ENCODE results near the gene TRAFD1. TPM values are rescaled to one million over a fixed set of nuclear protein-coding genes. Genes with fewer than 3 reads are reported as not detected.
"Not testable (repeated sequence)": the region's sequence is repeated elsewhere in the genome, so short reads cannot be mapped to it uniquely, and the experiment has no call there.

The TRAFD1 gene
- total RNA-seq, 1 experiment from 2014 or later: 63.9 TPM

DNA sequence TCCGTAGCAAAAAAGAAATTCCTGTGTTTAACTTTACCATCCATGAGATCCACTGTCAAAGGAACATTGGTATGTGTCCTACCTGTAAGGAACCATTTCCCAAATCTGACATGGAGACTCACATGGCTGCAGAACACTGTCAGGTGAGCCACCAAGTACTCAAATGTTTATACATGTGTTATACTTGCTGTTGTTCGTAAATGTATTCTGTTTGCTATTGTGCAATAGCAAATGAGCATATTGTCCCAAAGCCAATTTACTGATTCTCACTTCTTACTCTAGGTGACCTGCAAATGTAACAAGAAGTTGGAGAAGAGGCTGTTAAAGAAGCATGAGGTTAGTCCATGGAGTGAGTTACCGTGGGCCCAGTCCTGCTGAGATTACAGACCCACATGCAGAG is 9.4 kb downstream of the TRAFD1 start:
- peaks cover 73% of the 10 kb centered on the region for H3K36me3 ChIP-seq
- no peak for DNase-seq
- no peaks in the 10 kb centered on the region for H3K9me3 ChIP-seq

DNA sequence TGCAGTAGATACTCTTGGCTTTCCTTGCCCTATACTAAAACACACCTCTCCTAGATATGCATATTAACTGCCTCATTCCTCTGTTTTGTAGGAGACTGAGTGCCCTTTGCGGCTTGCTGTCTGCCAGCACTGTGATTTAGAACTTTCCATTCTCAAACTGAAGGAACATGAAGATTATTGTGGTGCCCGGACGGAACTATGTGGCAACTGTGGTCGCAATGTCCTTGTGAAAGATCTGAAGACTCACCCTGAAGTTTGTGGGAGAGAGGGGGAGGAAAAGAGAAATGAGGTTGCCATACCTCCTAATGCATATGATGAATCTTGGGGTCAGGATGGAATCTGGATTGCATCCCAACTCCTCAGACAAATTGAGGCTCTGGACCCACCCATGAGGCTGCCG is 15.4 kb downstream of the TRAFD1 start:
- no peaks in the 10 kb centered on the region for H3K27me3 ChIP-seq
- H3K9me3 ChIP-seq: no peaks in the 10 kb centered on the region
- H3K36me3 ChIP-seq: peaks cover 63% of the 10 kb centered on the region
- DNase-seq: no peak
- no peak overlapping the region for H3K4me3 ChIP-seq

More for the DNA sequence above, 9.4 kb downstream of the TRAFD1 start:
- H3K4me3 ChIP-seq: no peak overlapping the region
- H3K27me3 ChIP-seq: no peaks in the 10 kb centered on the region

DNA sequence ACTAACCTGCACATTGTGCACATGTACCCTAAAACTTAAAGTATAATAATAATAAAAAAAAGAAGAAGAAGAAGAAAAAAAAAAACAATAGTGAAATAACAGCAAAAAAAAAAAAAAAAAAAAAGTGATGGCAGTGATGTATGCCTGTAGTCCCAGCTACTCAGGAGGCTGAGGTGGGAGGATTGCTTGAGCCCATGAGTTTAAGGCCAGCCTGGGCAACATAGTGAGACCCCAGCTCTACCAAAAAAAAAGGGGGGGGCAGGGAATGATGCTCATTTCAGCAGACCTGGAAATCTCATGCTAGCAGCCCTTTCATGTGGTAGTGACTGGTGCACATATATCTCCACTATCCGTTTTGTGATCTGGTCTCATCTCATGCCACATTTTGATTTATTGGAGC is 20.8 kb downstream of the TRAFD1 start:
- no peaks in the 10 kb centered on the region for H3K9me3 ChIP-seq
- no peak for DNase-seq
- no peaks in the 10 kb centered on the region for H3K27me3 ChIP-seq
- no peak overlapping the region for H3K4me3 ChIP-seq
- peaks cover 63% of the 10 kb centered on the region for H3K36me3 ChIP-seq

DNA sequence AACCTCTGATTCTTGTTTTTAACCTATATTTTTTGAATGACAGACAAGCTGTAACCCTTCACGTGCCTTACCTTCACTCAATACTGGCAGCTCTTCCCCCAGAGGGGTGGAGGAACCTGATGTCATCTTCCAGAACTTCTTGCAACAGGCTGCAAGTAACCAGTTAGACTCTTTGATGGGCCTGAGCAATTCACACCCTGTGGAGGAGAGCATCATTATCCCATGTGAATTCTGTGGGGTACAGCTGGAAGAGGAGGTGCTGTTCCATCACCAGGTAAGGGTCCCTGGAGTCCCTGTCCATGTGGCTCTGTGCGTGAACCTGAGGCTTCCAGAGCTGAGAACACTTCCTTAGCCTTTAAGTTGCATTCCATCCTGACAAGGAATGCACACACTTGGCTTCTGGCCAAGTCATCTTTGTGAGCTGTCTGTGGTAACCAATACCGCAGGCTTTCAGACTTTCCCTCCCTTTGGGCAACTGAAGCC is 22.7 kb downstream of the TRAFD1 start:
- no peak overlapping the region for H3K4me3 ChIP-seq
- no peaks in the 10 kb centered on the region for H3K27me3 ChIP-seq
- H3K9me3 ChIP-seq: no peaks in the 10 kb centered on the region
- H3K36me3 ChIP-seq: peaks cover 73% of the 10 kb centered on the region
- no peak for DNase-seq

DNA sequence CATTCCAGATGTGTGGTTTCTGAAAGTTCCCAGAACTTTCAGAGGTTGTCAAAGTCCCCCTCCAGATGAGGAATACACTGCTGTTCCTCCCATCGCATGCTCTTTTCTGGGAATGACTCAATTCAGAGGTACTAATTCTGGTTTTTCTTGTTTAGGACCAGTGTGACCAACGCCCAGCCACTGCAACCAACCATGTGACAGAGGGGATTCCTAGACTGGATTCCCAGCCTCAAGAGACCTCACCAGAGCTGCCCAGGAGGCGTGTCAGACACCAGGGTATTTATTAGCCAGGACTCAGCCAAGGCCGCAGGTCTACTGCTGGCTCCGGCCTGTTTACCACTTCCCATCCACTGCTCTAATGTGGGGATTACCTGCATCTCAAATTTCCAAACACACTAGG is 24.2 kb downstream of the TRAFD1 start:
- DNase-seq: no peak
- peaks cover 73% of the 10 kb centered on the region for H3K36me3 ChIP-seq
- H3K4me3 ChIP-seq: no peak overlapping the region
- no peaks in the 10 kb centered on the region for H3K27me3 ChIP-seq
- no peaks in the 10 kb centered on the region for H3K9me3 ChIP-seq

DNA sequence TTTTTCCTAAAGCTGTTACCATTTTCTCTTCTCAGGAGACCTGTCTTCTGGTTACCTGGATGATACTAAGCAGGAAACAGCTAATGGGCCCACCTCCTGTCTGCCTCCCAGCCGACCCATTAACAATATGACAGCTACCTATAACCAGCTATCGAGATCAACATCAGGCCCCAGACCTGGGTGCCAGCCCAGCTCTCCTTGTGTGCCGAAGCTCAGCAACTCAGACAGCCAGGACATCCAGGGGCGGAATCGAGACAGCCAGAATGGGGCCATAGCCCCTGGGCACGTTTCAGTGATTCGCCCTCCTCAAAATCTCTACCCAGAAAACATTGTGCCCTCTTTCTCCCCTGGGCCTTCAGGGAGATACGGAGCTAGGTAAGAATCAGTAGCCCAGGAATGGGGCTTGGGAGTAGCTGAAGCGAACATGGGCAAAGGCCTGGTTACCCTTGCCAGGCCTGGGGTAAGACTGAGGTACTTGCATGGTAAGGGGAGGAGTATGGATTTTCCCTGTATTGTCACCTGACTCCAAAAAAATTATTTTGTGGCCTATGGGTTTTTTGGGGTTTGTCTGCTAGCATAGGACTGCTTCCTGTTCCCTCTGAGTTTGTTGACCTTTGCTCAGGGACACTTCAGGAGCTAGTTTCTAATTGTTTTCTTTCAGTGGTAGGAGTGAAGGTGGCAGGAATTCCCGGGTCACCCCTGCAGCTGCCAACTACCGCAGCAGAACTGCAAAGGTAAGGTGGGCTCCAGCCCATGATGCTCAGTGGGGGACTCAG is 26.6 kb downstream of the TRAFD1 start:
- no peak for DNase-seq
- H3K4me3 ChIP-seq: no peak overlapping the region
- H3K27me3 ChIP-seq: no peaks in the 10 kb centered on the region
- peaks cover 64% of the 10 kb centered on the region for H3K36me3 ChIP-seq
- no peaks in the 10 kb centered on the region for H3K9me3 ChIP-seq

DNA sequence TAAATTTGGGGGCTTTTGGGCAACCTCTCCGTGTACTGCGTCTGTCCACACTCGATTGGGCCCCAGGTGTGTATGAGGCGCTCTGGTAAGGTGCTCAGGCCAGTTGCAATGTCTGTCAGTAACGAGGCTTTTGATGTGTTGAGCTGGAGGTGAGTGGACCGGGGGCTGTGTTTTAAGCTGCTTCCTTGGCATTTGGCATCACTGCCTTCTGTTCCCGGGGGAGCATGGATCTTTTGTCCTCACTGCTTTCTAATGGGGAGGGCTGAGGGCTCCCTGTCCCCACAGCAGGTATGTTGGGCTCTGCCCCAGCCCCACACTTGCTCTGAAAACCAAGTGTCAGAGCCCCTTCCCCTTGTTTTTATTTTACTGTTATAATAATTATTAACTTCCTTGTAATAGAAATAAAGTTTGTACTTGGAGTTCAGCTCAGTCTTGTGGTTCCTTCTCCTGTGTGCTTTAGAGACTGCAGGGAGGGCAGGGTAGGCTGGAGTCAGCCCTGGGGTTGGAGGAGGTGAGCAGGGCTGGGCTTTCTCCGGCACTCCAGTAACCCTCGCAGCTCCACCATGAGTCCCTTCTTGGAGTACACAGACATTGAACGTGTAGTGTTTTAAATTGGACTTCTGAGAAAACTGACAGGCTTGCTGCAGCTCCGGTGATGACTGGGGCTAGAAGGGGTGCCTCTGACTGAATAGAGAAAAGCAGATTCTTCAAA is 28.0 kb downstream of the TRAFD1 start:
- no peaks in the 10 kb centered on the region for H3K27me3 ChIP-seq
- peaks cover 64% of the 10 kb centered on the region for H3K36me3 ChIP-seq
- H3K4me3 ChIP-seq: no peak overlapping the region
- no peaks in the 10 kb centered on the region for H3K9me3 ChIP-seq
- no peak for DNase-seq

DNA sequence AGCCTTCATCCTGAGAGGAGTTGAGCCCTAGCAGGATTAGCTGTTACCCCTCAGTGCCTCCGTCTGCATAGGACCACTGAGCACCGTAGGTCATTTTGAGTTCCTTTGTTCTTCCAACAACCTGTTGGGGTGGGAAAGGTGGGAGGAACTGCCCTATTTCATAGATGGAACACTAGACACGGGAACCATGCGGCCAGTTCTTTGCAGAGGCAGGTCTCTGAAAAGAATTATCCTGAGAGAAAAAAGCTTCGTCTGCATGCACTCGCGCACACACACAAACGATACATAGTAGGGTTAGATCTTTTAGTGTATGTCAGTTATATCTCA is 28.5 kb downstream of the TRAFD1 start:
- Histone ChIP-seq H3K27me3 (no peaks in the 10 kb centered on the region), H3K4me3 (no peak overlapping the region), H3K9me3 (no peaks in the 10 kb centered on the region), H3K36me3 (peaks cover 64% of the 10 kb centered on the region)
- no peak for DNase-seq

DNA sequence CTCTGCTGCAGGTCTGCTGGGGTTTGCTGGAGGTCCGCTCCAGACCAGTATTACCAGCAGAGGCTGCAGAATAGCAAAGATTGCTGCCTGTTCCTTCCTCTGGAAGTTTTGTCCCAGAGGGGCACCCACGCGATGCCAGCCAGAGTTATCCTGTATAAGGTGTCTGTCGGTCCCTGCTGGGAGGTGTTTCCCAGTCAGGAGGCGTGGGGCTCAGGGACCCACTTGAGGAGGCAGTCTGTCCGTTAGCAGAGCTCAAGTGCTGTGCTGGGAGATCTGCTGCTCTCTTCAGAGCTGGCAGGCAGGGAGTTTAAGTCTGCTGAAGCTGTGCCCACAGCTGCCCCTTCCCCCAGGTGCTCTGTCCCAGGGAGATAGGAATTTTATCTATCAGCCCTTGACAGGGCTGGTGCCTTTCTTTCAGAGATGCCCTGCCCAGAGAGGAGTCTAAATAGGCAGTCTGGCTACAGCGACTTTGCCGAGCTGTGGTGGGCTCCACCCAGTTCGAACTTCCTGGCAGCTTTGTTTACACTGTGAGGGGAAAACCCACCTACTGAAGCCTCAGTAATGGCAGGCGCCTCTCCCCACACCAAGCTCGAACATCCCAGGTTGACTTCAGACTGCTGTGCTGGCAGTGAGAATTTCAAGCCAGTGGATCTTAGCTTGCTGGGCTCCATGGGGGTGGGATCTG is 33.2 kb downstream of the TRAFD1 start:
- not testable (repeated sequence) for H3K4me3 ChIP-seq, H3K27me3 ChIP-seq, DNase-seq, H3K9me3 ChIP-seq
- H3K36me3 ChIP-seq: peaks cover 40% of the 10 kb centered on the region

DNA sequence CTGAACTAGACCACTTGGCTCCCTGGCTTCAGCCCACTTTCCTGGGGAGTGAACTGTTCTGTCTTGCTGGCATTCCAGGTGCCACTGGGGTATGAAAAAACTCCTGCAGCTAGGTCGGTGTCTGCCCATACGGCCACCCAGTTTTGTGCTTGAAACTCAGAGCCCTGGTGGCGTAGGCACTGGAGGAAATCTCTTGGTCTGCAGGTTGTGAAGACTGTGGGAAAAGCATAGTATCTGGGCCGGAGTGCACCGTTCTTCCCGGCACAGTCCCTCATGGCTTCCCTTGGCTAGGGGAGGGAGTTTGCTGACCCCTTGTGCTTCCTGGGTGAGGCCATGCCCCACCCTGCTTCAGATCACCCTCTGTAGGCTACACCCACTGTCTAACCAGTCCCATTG is 33.8 kb downstream of the TRAFD1 start:
- Histone ChIP-seq H3K36me3 (peaks cover 35% of the 10 kb centered on the region), H3K9me3 (no peaks in the 10 kb centered on the region), H3K27me3 (no peaks in the 10 kb centered on the region), H3K4me3 (no peak overlapping the region)
- no peak for DNase-seq

DNA sequence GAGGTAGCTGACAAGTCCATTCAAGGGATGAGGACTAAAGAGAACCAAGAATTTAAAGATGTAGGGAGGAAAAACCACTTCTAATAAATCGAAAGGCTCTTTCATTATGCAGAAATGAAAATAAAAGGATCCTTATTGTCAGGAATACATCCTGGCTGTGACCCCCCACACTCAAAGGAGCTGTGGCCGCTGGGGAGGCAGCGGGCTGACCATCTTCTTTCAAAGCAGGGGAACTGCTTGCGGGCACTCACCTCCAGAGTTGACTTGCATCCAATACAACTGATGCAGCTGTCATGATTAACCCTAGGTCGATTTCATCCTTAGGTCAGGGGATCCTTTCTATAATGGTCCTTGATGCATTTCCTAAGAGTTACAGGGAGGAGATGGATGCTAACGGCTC is 35.3 kb downstream of the TRAFD1 start:
- H3K36me3 ChIP-seq: peaks cover 35% of the 10 kb centered on the region
- DNase-seq: no peak
- H3K4me3 ChIP-seq: no peak overlapping the region
- no peaks in the 10 kb centered on the region for H3K27me3 ChIP-seq
- no peaks in the 10 kb centered on the region for H3K9me3 ChIP-seq

DNA sequence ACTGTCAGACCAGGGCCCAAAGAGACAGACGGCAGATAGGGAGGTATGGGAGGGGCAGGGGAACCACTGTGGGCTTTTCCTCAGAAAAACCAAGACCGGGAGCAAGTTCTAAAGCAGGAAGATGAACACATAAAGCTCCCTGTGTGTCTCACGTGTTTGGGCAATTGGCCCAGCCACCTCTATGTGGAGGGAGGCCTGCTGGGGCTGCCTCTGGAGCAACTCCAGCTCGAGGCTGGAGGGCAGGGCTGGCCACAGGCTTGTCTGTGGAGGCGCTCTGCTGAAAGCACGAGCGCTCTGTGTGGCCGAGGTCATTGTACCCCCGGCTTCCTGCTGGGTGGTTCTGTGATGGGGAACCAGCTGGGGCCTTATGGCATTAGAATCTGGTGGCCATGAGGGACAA is 36.4 kb downstream of the TRAFD1 start:
- no peaks in the 10 kb centered on the region for H3K9me3 ChIP-seq

DNA sequence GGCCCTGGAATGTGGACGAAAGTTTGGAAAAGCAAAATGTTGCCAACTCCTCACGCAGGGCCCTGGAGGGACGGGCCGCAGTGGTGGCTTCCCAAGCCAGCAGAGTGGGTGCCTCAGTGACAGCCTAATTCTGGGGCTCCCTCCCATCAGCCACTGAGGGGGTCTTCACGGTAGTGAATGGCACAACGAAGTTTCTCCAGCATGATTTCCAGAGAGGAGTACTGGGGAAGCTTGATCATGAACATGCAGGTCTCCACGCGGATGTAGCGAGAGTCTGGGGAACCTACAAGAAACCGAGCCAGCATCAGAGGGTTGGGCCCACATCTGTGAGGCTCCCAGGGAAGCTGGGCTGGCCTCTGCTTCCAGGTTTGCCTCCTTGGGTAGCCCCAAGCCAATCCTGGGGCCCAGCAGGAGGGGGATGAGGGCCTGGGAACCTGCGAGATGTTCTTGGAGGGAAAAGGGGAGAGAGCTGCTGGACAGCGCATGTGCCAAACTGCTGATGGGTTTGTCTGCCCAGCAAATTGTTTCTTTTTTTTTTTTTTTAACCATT is 37.0 kb downstream of the TRAFD1 start:
- no peak for DNase-seq
- Histone ChIP-seq H3K4me3 (no peak overlapping the region), H3K27me3 (no peaks in the 10 kb centered on the region)

More for the DNA sequence above, 36.4 kb downstream of the TRAFD1 start:
- Histone ChIP-seq H3K27me3 (no peaks in the 10 kb centered on the region), H3K4me3 (no peak overlapping the region), H3K36me3 (peaks cover 31% of the 10 kb centered on the region)
- DNase-seq: no peak

DNA sequence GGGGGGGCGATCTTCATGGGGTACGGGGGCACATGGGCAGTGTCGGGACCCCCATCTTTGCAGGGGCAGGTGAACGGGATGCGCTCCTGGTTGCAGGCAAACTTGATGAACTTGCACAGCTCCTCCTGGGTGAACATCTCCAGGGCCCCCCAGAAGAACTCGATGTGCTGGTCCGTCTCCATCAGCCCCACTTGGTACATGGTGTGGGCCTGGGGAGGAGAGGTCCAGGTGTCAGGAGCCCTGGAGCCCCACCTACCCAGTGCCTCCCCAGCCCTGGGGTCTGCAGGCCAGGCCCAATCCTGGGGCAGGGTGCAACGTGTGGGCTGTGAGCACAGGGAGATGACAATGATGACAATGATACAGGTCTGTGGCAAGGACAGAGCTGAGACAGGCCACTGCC is 37.7 kb downstream of the TRAFD1 start:
- no peak for DNase-seq
- Histone ChIP-seq H3K27me3 (no peaks in the 10 kb centered on the region), H3K4me3 (no peak overlapping the region), H3K36me3 (peaks cover 17% of the 10 kb centered on the region), H3K9me3 (no peaks in the 10 kb centered on the region)

More for the DNA sequence above, 37.0 kb downstream of the TRAFD1 start:
- Histone ChIP-seq H3K9me3 (no peaks in the 10 kb centered on the region), H3K36me3 (peaks cover 25% of the 10 kb centered on the region)

DNA sequence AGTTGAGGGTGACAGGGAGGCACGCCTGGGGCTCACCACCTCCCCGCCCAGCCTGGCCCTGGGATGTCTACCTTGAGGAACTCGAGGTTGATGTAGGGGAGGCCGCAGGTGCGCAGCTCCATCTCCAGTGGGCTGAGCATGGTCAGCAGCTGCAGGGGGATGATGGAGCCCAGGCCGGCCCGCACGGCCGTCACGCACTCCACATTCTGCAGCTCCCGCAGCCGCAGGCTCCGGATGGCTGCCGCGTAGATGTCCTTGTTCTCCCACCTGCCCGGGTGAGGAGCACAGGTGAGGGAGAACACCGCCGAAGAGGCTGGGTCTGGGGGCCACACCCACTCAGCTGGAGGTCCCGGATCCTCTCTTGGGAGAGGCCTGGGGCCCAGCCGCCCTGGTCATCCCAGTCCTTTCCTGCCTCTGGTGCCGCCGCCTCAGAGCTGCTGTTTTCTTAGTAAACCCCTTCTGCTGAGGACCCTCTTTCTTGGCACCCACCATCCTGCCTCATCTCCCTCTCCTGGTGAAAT is 38.2 kb downstream of the TRAFD1 start:
- no peak for DNase-seq
- Histone ChIP-seq H3K27me3 (no peaks in the 10 kb centered on the region), H3K9me3 (no peaks in the 10 kb centered on the region), H3K4me3 (no peak overlapping the region), H3K36me3 (peaks cover 13% of the 10 kb centered on the region)

DNA sequence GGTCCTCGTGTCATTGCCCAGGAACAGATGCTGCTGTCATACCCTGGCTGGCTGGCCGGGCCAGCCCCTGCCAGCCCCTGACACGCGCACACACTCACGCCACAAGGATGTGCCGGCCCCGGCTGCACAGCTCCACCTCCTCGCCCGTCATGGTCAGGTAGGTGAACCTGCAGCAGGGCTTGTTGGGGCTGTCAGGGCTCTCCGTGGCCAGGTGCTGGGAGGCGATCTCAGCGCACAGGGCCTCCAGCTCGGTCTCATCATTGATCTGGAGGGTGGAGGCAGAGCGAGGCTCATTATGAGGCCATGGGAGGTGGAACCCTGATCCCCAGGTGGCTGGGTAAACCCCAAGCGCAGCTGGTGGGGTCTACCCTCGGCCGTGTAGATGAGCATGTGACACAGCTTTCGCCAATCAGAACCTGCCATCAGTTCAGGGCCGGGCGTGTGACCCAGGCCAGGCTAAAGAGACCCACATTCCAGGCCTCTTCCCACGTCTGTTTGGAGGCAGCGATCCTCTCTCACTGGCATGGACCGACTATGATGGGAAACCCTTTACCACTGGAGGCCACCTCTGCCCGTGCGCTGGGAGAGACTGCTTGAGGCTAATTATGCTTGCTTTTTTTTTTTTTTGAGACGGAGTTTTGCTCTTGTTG is 38.8 kb downstream of the TRAFD1 start:
- DNase-seq: no peak
- H3K4me3 ChIP-seq: no peak overlapping the region

More for the DNA sequence above, 38.8 kb downstream of the TRAFD1 start:
- peaks cover 7% of the 10 kb centered on the region for H3K36me3 ChIP-seq
- H3K27me3 ChIP-seq: no peaks in the 10 kb centered on the region
- no peaks in the 10 kb centered on the region for H3K9me3 ChIP-seq
